H1 (cell line): ENCODE data around the gene GPLD1. TPM values are rescaled to one million over a fixed set of nuclear protein-coding genes. Genes with fewer than 3 reads are reported as not detected.

Source experiments
- CTCF ChIA-PET: fragments of 300-600 bp; sonication (Branson Sonifier 250); formaldehyde crosslinking; loops from one replicate; lab custom pipeline; 2021; ENCODE audit not compliant: partially characterized antibody; lab: Charles Lee
- POLR2A ChIA-PET: fragments of 300-600 bp; sonication (Branson Sonifier 250); formaldehyde crosslinking; loops from one replicate; lab custom pipeline; 2021; ENCODE audit warnings: inconsistent platforms; ENCODE audit not compliant: partially characterized antibody; lab: Charles Lee
- DNase-seq, 2 experiments: peaks; one replicate each; pipeline versions ENCODE4 v3.0.0 to v3.0.0-alpha.2; 2010 to 2022; ENCODE audit warnings: low spot score in 2 of 2, low read depth in 1 of 2, mixed read lengths in 1 of 2
- FAIRE-seq: peaks from 2 replicates; lab custom pipeline; 2011; peaks lifted over from hg19 to GRCh38; lab: Jason Lieb, UNC
- H2AFZ ChIP-seq: 2 replicates; pipeline ENCODE4 v1.8.1; 2012; ENCODE audit warnings: low read length, inconsistent platforms
- H2AK5ac ChIP-seq: 2 replicates; pipeline ENCODE4 v1.6.1; 2013; ENCODE audit warnings: low read depth, low read length
- H2BK120ac ChIP-seq: replicated peaks from 2 replicates; pipeline ENCODE3; 2013; ENCODE audit warnings: low read depth, low read length, inconsistent platforms
- H2BK12ac ChIP-seq: 2 replicates; pipeline ENCODE4 v1.6.1; 2013; ENCODE audit warnings: low read depth, low read length
- H2BK15ac ChIP-seq: 2 replicates; pipeline ENCODE4 v1.6.1; 2013; ENCODE audit warnings: low read length
- H2BK20ac ChIP-seq: 2 replicates; pipeline ENCODE4 v1.6.1; 2013; ENCODE audit warnings: low read length
- H2BK5ac ChIP-seq: 2 replicates; pipeline ENCODE4 v1.6.1; 2013; ENCODE audit warnings: low read depth, low read length
- H3K14ac ChIP-seq: 2 replicates; pipeline ENCODE4 v1.6.1; 2013; ENCODE audit warnings: inconsistent platforms; ENCODE audit not compliant: insufficient read length
- H3K18ac ChIP-seq: 2 replicates; pipeline ENCODE4 v1.6.1; 2013; ENCODE audit warnings: low read length; ENCODE audit errors: extremely low read depth
- H3K23ac ChIP-seq: 2 replicates; pipeline ENCODE4 v1.6.1; 2013; ENCODE audit warnings: inconsistent platforms; ENCODE audit not compliant: insufficient read length
- H3K23me2 ChIP-seq: 2 replicates; pipeline ENCODE4 v1.6.1; 2013; ENCODE audit warnings: low read depth, low read length
- H3K27ac ChIP-seq: 2 replicates; pipeline ENCODE4 v1.6.1; 2011; ENCODE audit warnings: low read depth, low read length, inconsistent platforms
- H3K27me3 ChIP-seq, 4 experiments: replicated peaks in 1 of 4; 1 replicate in 1 of 4; 2 replicates in 3 of 4; pipeline versions ENCODE4 v1.6.1 to v1.8.1; 2011 to 2013; ENCODE audit warnings: low read length in 3 of 4, mild to moderate bottlenecking in 3 of 4, inconsistent platforms in 2 of 4, mixed read lengths in 2 of 4, moderate library complexity in 1 of 4; ENCODE audit not compliant: control insufficient read depth in 3 of 4, insufficient read depth in 3 of 4; ENCODE audit errors: extremely low read depth in 1 of 4
- H3K36me3 ChIP-seq, 4 experiments: 2 replicates each; pipeline versions ENCODE4 v1.6.1 to v1.8.1; 2011 to 2013; ENCODE audit warnings: mild to moderate bottlenecking in 4 of 4, low read length in 3 of 4, moderate library complexity in 2 of 4, control low read depth in 1 of 4, inconsistent platforms in 1 of 4; ENCODE audit not compliant: insufficient read depth in 4 of 4, control insufficient read depth in 2 of 4
- H3K4ac ChIP-seq: replicated peaks from 2 replicates; pipeline ENCODE3; 2013; ENCODE audit warnings: low read length, low read depth, mixed read lengths, inconsistent platforms; ENCODE audit not compliant: insufficient read length
- H3K4me1 ChIP-seq, 4 experiments: replicated peaks in 1 of 4; 1 replicate in 1 of 4; 2 replicates in 3 of 4; pipeline versions ENCODE4 v1.6.1 to v1.8.1; 2011 to 2013; ENCODE audit warnings: low read length in 3 of 4, inconsistent platforms in 2 of 4, mixed read lengths in 1 of 4; ENCODE audit not compliant: insufficient read depth in 4 of 4, control insufficient read depth in 3 of 4
- H3K4me2 ChIP-seq, 2 experiments: 2 replicates each; pipeline versions ENCODE4 v1.6.1 to v1.8.1; 2011 to 2013; ENCODE audit warnings: low read depth in 2 of 2, low read length in 2 of 2, control low read depth in 1 of 2, inconsistent platforms in 1 of 2, mild to moderate bottlenecking in 1 of 2; ENCODE audit not compliant: insufficient read depth in 1 of 2
- H3K4me3 ChIP-seq, 4 experiments: fragments of 200-600, 300-600 bp in 1 of 4; sonication (generic), shearing (Covaris generic), sonication (Bioruptor Twin) in 1 of 4; 2 replicates each; pipeline versions ENCODE4 v1.5.1 to v1.8.1; 2011 to 2016; ENCODE audit warnings: low read length in 4 of 4, low read depth in 3 of 4, control low read depth in 2 of 4, inconsistent platforms in 2 of 4, mild to moderate bottlenecking in 2 of 4, mixed read lengths in 1 of 4, moderate library complexity in 1 of 4; ENCODE audit not compliant: insufficient read depth in 2 of 4; ENCODE audit errors: extremely low read depth in 1 of 4
- H3K56ac ChIP-seq: replicated peaks from 2 replicates; pipeline ENCODE3; 2013; ENCODE audit warnings: low read depth, mild to moderate bottlenecking, mixed read lengths, low read length, inconsistent platforms; ENCODE audit not compliant: insufficient read length
- H3K79me1 ChIP-seq: 2 replicates; pipeline ENCODE4 v1.6.1; 2013; ENCODE audit warnings: low read depth, low read length, control low read depth
- H3K79me2 ChIP-seq, 2 experiments: 2 replicates each; pipeline versions ENCODE4 v1.6.1 to v1.8.1; 2012 to 2013; ENCODE audit warnings: low read length in 2 of 2, mild to moderate bottlenecking in 2 of 2, inconsistent platforms in 1 of 2; ENCODE audit not compliant: insufficient read depth in 2 of 2, control insufficient read depth in 1 of 2
- H3K9ac ChIP-seq, 4 experiments: replicated peaks in 1 of 4; 1 replicate in 1 of 4; 2 replicates in 3 of 4; pipeline versions ENCODE4 v1.6.1 to v1.8.1; 2011 to 2013; ENCODE audit warnings: low read depth in 3 of 4, low read length in 3 of 4, control low read depth in 2 of 4, mild to moderate bottlenecking in 2 of 4, moderate library complexity in 2 of 4, inconsistent platforms in 1 of 4; ENCODE audit errors: extremely low read depth in 1 of 4
- H3K9me3 ChIP-seq, 2 experiments: 2 replicates each; pipeline versions ENCODE4 v1.6.1 to v1.8.1; 2012 to 2013; ENCODE audit warnings: mild to moderate bottlenecking in 2 of 2, moderate library complexity in 2 of 2, control low read depth in 1 of 2, inconsistent platforms in 1 of 2, low read depth in 1 of 2, low read length in 1 of 2, mixed read lengths in 1 of 2; ENCODE audit not compliant: insufficient read depth in 2 of 2
- H4K20me1 ChIP-seq, 2 experiments: replicated peaks in 1 of 2; 2 replicates each; pipeline versions ENCODE3 to v1.8.1; 2011 to 2013; ENCODE audit warnings: inconsistent platforms in 2 of 2, low read length in 2 of 2, mild to moderate bottlenecking in 1 of 2; ENCODE audit not compliant: insufficient read depth in 2 of 2, control insufficient read depth in 1 of 2
- H4K5ac ChIP-seq: 2 replicates; pipeline ENCODE4 v1.6.1; 2013; ENCODE audit warnings: low read length, low read depth, mixed read lengths, inconsistent platforms; ENCODE audit not compliant: insufficient read length
- H4K8ac ChIP-seq: 2 replicates; pipeline ENCODE4 v1.8.0; 2013; ENCODE audit warnings: mild to moderate bottlenecking, moderate library complexity, low read length, inconsistent platforms; ENCODE audit not compliant: insufficient read depth; ENCODE audit errors: extremely low read depth
- H4K91ac ChIP-seq: replicated peaks from 2 replicates; pipeline ENCODE3; 2013; ENCODE audit warnings: low read length, mixed read lengths, inconsistent platforms; ENCODE audit not compliant: insufficient read length
- ASH2L ChIP-seq: fragments of 200-600, 300-600 bp; sonication (generic); IDR thresholded peaks from one replicate; pipeline ENCODE4 v1.7.1; 2017; ENCODE audit warnings: low read length
- ATF2 ChIP-seq: IDR thresholded peaks from 2 replicates; pipeline ENCODE4 v1.6.1; 2012; ENCODE audit warnings: low read length, inconsistent platforms
- EZH2 ChIP-seq: fragments of 200-600 bp; sonication (generic); IDR thresholded peaks from 2 replicates; pipeline ENCODE4 v1.7.1; 2012; ENCODE audit warnings: low read depth, mild to moderate bottlenecking, moderate library complexity, low read length, inconsistent platforms; ENCODE audit not compliant: severe bottlenecking
- MAFK ChIP-seq: IDR thresholded peaks from 2 replicates; pipeline ENCODE4 v1.6.1; 2012; ENCODE audit warnings: low read depth, mild to moderate bottlenecking, improper control_type of control experiment, low read length
- NRF1 ChIP-seq: IDR thresholded peaks from 2 replicates; pipeline ENCODE4 v1.6.1; 2011; ENCODE audit warnings: mild to moderate bottlenecking, low read depth, low read length, improper control_type of control experiment
- SAP30 ChIP-seq: fragments of 300-600 bp; sonication (generic); IDR thresholded peaks from 2 replicates; pipeline ENCODE4 v1.7.1; 2012; ENCODE audit warnings: low read length, moderate library complexity, mild to moderate bottlenecking, inconsistent platforms; ENCODE audit not compliant: insufficient read depth, insufficient replicate concordance
- SIRT6 ChIP-seq: IDR thresholded peaks from one replicate; pipeline ENCODE4 v1.7.1; 2012; ENCODE audit warnings: low read length, inconsistent platforms
- SIX5 ChIP-seq: IDR thresholded peaks from 2 replicates; pipeline ENCODE4 v1.6.1; 2011; ENCODE audit warnings: mild to moderate bottlenecking, low read depth, low read length
- TAF1 ChIP-seq: IDR thresholded peaks from 2 replicates; pipeline ENCODE4 v1.6.1; 2011; ENCODE audit warnings: mild to moderate bottlenecking, low read depth, low read length
- TBP ChIP-seq: IDR thresholded peaks from 2 replicates; pipeline ENCODE4 v1.6.1; 2011; ENCODE audit warnings: low read depth, low read length, improper control_type of control experiment
- USF2 ChIP-seq: IDR thresholded peaks from 2 replicates; pipeline ENCODE4 v1.6.1; 2011; ENCODE audit warnings: low read length, improper control_type of control experiment
- WGBS, 2 experiments: shearing (Covaris generic) in 1 of 2; methylation state at CpG; one replicate each; pipeline versions ENCODE4 v1.1.6 to v1.1.7; 2013 to 2015; ENCODE audit warnings: low lambda C conversion rate in 2 of 2, mixed read lengths in 2 of 2, inconsistent platforms in 1 of 2, low coverage in 1 of 2, missing lambda C conversion rate in 1 of 2; ENCODE audit not compliant: insufficient replicate concordance in 2 of 2, insufficient coverage in 1 of 2, insufficient read length in 1 of 2; ENCODE audit errors: extremely low coverage in 1 of 2, missing lambda C conversion rate in 1 of 2; 5-methylcytosine and 5-hydroxymethylcytosine counted together
- polyA plus RNA-seq, 7 experiments: library from polyadenylated mRNA; depleted of rRNA in 3 of 7; stranded (reverse) in 5 of 7; unstranded in 2 of 7; fragments of >200 nt in 5 of 7; fragments of 200-250 nt in 2 of 7; gene quantifications; 1 replicate in 5 of 7; 2 replicates in 1 of 7; 4 replicates in 1 of 7; pipeline versions ENCODE4 v1.2.1 to v1.2.3, GENCODE V29; 2011 to 2013; ENCODE audit warnings: missing spikeins in 2 of 7, mixed read lengths in 2 of 7
- total RNA-seq: library from RNA; stranded (reverse); fragmentation: NEBNext Ultra II Directional; extraction: Animal tissue kit (Norgen Biotek cat#: 25700); gene quantifications from 2 replicates; pipeline ENCODE4 v1.2.1, GENCODE V29; 2021

The GPLD1 gene
- total and polyA plus RNA-seq, 2 of the 8 experiments (the other 6 are each of a cell fraction or from before 2014, with no cell fraction given) = 3.7 to 5.3 TPM

- H3K4me1 ChIP-seq = no peaks in the 10 kb centered on the region
- H3K56ac ChIP-seq = no peak overlapping the region
- no peak overlapping the region for H4K91ac ChIP-seq
- H3K4me2 ChIP-seq = no peak overlapping the region
- 83% methylated on average over 4 of the region's 4 CpGs; no CpG with 5 or more reads in 1 of the 2 experiments for WGBS, 2 experiments
- no peak overlapping the region for H3K4ac ChIP-seq
- H2BK12ac ChIP-seq = no peak overlapping the region
- H2BK5ac ChIP-seq = no peak overlapping the region
- no peaks in the 10 kb centered on the region for H3K27me3 ChIP-seq
- no peak overlapping the region for H2AFZ ChIP-seq
- no peak overlapping the region for H2BK15ac ChIP-seq
- no peak overlapping the region for H3K18ac ChIP-seq
- no peak for FAIRE-seq
- no peak overlapping the region for H4K8ac ChIP-seq
- H3K9me3 ChIP-seq = no peaks in the 10 kb centered on the region
- H2BK20ac ChIP-seq = no peak overlapping the region
- H3K9ac ChIP-seq = no peak overlapping the region
- no peaks in the 10 kb centered on the region for H3K79me1 ChIP-seq
- peaks cover 27 to 89% (median 64%) of the 10 kb centered on the region in 4 experiments for H3K36me3 ChIP-seq
- no peak overlapping the region for H3K14ac ChIP-seq
- no peaks in the 10 kb centered on the region; the same call in 1 of the 2 replicates for H3K23me2 ChIP-seq
- no peak overlapping the region for H3K27ac ChIP-seq
- no peak overlapping the region for H3K23ac ChIP-seq
- 0 out of 4 replicates have a peak, but pooled peaks cover 0 to 7% of the 10 kb centered on the region in 2 experiments for H3K79me2 ChIP-seq
- no peak overlapping the region for H4K5ac ChIP-seq
- H2BK120ac ChIP-seq = no peak overlapping the region
- no peak overlapping the region for H2AK5ac ChIP-seq
- DNase-seq = no peak
- ChIA-PET POLR2A (interaction anchor here (1.2 to 6.7 kb wide), 6 partner anchors 9 to 34 kb away, joined by 3 to 33 read pairs (median 6); partner anchors contain the start of gene MRS2), CTCF (interaction anchor here (0.6 to 1.8 kb wide), 2 partner anchors 27 to 133 kb away, joined by 3 to 5 read pairs; no protein-coding TSS in a partner anchor)
- no peak overlapping the region for H3K4me3 ChIP-seq
- H4K20me1 ChIP-seq = peaks cover 2 to 4% of the 10 kb centered on the region in 2 experiments
- TF ChIP-seq SIX5 = no peak
- no peak for TF ChIP-seq TAF1
- TF ChIP-seq ATF2 = no peak
- TF ChIP-seq USF2 = no peak
- TF ChIP-seq EZH2 = no peak
- TF ChIP-seq MAFK = no peak
- no peak for TF ChIP-seq NRF1
- no peak for TF ChIP-seq SAP30
- no peak for TF ChIP-seq TBP
- TF ChIP-seq ASH2L = no peak
- TF ChIP-seq SIRT6 = no peak
Measured at GRCh38 chr6:24415753-24416152, 73.6 kb downstream of the GPLD1 start.
